PC-3 (cell line): Measurements from ENCODE around the gene FAM221B.

Experiments
- EZH2 ChIP-seq: fragments of 300-600 bp; sonication (generic); IDR thresholded peaks from one replicate; pipeline ENCODE4 v1.6.1; 2017; ENCODE audit warnings: antibody characterized with exemption, mild to moderate bottlenecking, low read length; ENCODE audit not compliant: unreplicated experiment
- TF ChIP-seq, protein P1 (sequence below): fragments of 300-600 bp; sonication (generic); conservative IDR thresholded peaks from 2 replicates; pipeline ENCODE4 v1.5.1; 2017; ENCODE audit warnings: antibody characterized with exemption, low read depth, mild to moderate bottlenecking, low read length

DNA sequence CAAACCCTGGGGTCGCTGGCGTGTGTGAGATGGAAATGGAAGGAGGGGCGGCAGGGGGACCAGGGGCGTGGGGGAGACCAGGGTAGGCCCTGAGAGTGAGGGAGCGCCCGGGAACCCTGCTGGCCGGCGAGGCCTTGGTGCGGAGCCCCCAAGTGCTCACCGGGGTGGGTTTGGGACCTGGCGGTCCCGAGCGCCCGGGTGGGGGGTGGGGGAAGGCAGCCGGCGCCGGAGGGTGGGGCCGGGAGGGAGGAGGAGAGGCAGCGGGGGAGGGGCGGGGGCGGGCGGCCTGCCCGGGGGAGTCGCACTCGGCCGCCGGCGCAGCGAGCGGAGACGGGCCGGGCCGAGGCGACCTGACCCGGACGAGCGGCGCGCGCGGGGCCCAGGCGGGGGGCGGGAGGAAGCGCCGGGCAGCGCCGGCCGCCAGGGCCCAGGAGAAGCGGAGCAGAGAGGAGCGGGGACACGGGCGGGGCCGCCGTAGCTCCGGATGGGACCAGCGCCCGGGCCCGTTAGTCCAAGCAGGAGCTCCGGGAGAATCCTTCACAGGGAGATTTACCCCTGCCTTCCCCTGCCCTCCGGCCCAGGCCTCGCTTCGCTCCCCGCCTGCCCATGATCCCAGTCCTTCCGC lies 37.1 kb downstream of the FAM221B start, which contains the start of gene NPR2:
- TF ChIP-seq, protein P1, sequence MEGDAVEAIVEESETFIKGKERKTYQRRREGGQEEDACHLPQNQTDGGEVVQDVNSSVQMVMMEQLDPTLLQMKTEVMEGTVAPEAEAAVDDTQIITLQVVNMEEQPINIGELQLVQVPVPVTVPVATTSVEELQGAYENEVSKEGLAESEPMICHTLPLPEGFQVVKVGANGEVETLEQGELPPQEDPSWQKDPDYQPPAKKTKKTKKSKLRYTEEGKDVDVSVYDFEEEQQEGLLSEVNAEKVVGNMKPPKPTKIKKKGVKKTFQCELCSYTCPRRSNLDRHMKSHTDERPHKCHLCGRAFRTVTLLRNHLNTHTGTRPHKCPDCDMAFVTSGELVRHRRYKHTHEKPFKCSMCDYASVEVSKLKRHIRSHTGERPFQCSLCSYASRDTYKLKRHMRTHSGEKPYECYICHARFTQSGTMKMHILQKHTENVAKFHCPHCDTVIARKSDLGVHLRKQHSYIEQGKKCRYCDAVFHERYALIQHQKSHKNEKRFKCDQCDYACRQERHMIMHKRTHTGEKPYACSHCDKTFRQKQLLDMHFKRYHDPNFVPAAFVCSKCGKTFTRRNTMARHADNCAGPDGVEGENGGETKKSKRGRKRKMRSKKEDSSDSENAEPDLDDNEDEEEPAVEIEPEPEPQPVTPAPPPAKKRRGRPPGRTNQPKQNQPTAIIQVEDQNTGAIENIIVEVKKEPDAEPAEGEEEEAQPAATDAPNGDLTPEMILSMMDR: no peak
- TF ChIP-seq EZH2: no peak
